NCI-H187 treated with DMSO at 0.1 percent for 48 hours (cell line): ENCODE measurements around the gene HSPG2.
"Not testable (repeated sequence)": the region's sequence is repeated elsewhere in the genome, so short reads cannot be mapped to it uniquely, and the experiment has no call there.

Experiments used
- DNase-seq: peaks from one replicate; lab custom pipeline; 2025; lab: John Stamatoyannopoulos, UW

Gene HSPG2

GRCh38 chr1:21955501-21956281, 18.6 kb upstream of the HSPG2 start:
- DNase-seq = no peak

- DNase-seq = no peak
Measured at GRCh38 chr1:21955058-21955457, 17.9 kb upstream of the HSPG2 start.

DNA sequence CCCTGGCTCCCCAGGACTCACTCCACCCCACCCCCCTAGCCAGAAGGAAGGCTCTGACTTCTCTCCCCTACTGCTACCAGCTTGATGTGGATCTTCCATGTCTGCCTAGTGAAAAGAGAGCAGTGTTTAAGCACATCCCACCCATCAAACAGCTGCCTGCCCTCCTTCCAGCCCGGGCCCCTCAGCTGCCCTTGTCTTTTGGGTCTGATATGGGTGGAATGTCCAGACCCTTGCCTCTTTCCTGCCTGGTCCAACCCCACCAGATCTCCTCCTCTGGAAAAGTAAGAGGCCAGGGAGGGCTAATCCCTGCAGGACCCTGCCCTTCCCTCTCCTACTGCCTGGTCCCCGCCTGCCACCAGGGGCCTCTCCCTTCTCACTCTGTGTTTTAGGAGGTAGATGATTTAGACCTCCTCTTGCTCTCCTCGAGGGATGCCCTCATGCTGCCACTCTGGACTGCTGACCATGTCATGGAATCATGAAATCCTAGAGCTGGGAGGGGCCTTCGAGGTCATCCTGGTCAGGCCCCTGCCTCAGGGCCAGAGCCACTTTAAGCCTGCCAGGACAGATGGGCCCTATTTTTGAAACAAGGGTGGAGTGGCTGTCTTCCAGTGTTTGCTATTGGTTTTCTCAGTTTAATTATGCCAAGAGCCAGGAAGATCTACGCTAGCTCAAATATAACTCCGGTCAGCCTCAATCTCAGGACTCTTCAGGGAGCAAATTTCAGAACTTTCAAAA, 15.8 kb upstream of the HSPG2 start:
- no peak for DNase-seq

GRCh38 chr1:21951226-21951870, 14.2 kb upstream of the HSPG2 start:
- DNase-seq = no peak

- no peak for DNase-seq
Measured at GRCh38 chr1:21950734-21951133, 13.6 kb upstream of the HSPG2 start.

- no peak for DNase-seq
Measured at GRCh38 chr1:21946836-21947587, 9.9 kb upstream of the HSPG2 start.

GRCh38 chr1:21944733-21945073, 7.6 kb upstream of the HSPG2 start:
- DNase-seq = no peak

DNA sequence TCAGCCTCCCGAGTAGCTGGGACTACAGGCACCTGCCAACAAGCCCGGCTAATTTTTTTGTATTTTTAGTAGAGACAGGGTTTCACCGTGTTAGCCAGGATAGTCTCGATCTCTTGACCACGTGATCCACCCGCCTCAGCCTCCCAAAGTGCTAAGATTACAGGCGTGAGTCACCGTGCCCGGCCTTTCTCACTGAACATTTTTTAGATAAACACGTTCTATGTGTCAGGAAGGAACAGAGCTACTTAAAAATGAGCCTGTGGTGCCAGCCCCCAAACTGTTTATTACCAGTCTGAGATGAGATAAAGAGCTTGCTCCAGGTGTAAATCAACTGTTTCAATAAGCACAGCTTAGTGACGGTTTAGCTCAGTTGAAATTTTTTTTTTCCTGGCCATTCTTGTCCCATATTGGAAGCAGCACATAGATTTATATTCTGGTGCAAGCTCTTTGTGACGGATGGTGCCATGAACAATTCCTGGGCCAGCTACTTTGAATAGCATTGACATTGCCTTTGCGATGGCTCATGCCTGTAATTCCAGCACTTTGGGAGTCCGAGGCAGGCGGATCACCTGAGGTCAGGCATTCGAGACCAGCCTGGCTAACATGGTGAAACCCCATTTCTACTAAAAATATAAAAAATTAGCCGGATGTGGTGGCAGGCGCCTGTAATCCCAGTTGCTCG, 6.0 kb upstream of the HSPG2 start:
- not testable (repeated sequence) for DNase-seq

DNA sequence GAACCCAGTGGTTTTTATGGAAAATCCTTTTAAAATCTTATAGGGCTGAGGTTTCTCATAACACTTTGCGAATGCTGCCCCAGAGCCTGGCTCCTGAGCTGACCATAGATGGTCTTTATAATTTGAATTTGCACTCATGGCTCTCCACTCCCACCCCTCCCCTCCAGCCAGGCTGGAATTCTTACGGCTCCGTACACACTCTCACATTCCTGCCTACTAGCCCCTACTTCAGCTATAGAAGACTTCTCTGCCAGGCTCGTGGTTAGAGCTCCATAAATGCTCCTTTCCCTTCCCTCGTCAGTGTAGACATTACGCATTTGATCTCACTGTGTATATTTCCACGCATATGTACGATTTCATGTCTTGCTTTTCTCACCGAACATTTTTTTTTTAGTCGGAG, 5.4 kb upstream of the HSPG2 start:
- DNase-seq = no peak

DNA sequence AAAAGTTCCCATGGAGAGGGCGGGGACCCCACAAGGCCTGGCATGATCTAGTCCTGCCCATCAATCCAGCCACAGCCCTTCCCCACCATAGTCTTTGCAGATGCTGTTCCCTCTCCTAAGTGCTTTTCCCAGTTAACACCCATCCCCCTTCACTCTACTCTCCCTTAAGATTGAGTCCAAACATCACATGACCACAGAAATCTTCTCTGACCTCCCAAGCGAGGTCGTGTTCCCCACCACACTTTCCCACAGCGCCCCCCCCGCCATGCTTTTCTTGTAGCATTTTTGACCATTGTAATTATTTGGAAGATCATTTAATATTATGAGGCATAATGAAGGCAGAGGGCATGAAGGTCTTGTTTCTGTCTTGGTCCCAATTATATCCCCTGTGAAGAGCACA, 4.3 kb upstream of the HSPG2 start:
- no peak for DNase-seq

DNA sequence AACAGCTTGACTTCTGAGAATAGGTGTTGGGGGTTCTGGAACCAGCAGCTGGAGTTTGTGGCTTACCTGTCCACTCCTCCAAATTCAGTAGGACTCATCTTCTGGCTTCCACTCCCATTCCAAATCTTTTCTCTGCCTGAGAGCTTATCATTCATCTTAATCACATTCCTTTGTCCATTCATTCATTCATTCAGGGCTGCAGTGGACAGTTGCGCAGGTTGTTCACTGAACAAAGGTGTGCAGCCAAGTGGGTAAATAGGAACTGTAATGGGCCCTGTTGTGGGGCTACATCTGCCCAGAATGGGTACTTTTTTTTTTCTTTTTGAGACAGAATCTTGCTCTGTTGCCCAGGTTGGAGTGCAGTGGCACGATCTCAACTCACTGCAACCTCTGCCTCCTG, 3.4 kb upstream of the HSPG2 start:
- DNase-seq = no peak

GRCh38 chr1:21939650-21940374, 2.7 kb upstream of the HSPG2 start:
- no peak for DNase-seq

DNA sequence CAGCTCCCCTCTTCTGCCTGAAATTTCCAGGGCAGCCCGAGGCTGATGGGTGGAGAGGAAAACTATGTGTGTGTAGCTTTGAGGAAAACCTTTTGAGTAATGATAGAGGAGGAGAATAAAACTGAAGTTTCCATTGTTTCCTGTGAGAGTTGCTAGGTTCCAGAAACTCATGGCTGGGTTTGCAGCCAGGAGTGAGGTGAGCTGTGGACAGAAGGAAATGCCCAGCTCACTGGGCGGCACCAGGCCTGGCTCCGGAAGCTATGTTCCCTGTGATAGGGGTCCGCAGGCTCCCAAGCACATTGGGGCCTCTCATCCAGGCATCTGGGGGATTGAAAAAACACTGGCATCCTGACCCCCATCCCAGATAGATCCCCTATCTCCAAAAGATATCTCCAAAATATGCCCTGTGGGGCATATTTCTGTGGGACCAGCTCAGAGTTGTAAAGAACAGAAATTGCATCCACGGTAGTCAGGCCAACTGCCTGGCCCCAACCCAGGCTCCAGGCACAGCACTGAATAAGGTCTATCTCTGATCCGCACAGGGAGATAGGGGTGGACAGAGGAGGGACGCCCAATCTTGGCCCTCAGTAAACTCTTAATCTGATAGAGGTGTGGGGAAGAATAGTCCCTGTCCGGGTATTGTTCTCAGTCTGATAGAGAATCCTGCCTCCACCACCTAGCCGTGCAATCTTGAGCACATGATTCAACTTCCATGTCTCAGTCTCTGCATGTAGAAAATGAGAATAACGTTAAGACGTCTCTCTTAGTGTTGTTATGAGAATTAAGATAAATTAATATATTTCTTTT, 1.8 kb upstream of the HSPG2 start:
- DNase-seq = no peak

GRCh38 chr1:21937372-21938121, 437 bp upstream of the HSPG2 start:
- DNase-seq = no peak

DNA sequence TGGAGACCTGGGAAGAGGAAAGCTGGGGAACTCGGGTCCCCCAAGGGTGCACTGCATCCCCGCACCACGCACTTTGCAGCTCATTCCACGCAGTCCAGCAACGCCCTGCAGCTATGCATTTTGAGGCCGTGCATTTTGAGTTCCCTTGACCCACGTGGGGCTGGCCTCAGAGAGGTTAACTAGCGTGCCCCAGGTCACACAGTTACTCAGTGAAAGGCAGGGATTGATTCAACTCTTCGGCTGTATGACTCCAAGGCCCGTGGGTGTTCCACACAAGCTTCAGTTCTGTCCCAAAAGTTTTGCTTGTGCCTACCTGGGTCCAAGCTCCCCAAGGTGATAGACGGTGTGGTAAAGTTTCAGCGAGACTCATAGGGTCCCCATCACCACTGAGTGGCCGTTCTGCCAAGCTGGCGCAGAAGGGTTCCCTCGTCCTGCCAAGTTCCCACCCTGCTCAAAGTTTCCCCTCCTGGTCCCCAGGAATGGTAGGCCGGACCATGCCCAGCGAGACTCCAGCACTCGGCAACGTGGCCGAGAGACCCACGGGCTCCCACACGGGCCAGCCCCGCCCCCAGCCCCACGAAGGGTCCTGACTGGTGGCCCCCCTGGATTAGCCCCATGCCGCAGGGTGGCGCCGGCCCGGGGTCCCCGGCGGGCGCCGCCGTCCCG, 611 bp downstream of the HSPG2 start:
- DNase-seq = no peak

- DNase-seq = no peak
Measured at GRCh38 chr1:21935891-21936365, 1.2 kb downstream of the HSPG2 start.

- no peak for DNase-seq
Measured at GRCh38 chr1:21935393-21935804, 1.7 kb downstream of the HSPG2 start.

DNA sequence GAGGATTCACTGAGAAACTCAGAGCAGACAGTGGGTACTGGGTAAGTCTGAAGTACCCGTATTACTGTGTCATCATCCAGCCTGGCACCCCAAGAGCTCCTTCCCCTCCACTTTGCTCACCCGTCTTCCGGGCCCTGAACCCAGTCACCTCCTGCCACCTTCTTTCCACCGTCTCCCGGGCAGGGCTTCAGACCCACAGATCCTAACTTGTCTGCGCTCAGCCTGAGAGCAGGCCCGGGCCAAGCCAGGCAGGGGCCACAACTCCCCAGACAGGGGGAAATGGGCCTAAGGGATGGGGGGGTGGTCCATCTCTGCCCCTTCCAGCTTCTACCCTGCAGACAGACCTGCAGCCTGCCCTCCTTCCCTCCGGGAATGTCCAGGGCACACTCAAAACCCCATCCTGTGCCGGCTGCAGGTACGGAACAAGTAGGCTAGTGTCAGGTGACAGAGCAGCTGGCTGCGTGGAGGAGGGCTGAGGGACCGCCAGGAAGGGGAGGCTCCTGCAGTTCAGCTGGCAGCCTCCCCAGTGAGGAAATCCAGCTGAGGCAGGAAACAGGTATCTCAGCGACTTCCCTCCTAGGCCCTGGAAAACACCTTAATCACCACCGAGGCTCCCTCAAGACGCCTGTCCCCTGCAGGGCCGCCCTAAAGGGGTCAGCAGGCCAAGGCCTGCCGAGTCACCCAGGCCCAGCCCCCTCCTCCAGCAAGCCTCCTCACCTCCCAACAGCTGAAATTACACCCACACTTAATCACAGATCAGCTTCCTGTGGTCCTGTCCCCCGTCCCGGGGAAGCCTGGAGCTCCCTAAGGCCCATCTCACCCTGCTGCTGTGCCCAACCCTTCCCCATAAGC, 3.5 kb downstream of the HSPG2 start:
- peak; percentile 68 for DNase-seq
